ENCODE results near the gene KLHL12. TPM values are rescaled to one million over a fixed set of nuclear protein-coding genes. Genes with fewer than 3 reads are reported as not detected.

The KLHL12 gene
- total and polyA plus RNA-seq, 4 donors, result 12.4 to 25.6 (median 22.5) TPM

- Histone ChIP-seq H3K36me3 (ENCODE audit: control insufficient read depth in 4 of 4, insufficient read depth in 4 of 4, low read length in 4 of 4) (no peaks in the 10 kb centered on the region), H3K9me3 (ENCODE audit: control insufficient read depth in 4 of 4, insufficient read depth in 3 of 4, low read length in 3 of 4) (no peaks in the 10 kb centered on the region), H3K27ac (ENCODE audit: low read depth in 1 of 2, low read length in 1 of 2) (peak overlapping the region in 1 of 2 donors; percentile 21), H3K4me3 (peak overlapping the region; percentile 59), H3K9ac (ENCODE audit: insufficient read depth in 1 of 2, low read length in 2 of 2) (peak overlapping the region in 1 of 2 donors; percentile 52), H3K27me3 (ENCODE audit: control insufficient read depth in 3 of 3, insufficient read depth in 3 of 3, low read length in 2 of 3) (no peaks in the 10 kb centered on the region), H3K4me1 (ENCODE audit: control insufficient read depth in 5 of 5, insufficient read depth in 5 of 5, low read length in 5 of 5) (peaks cover 0 to 18% (median 8%) of the 10 kb centered on the region in 5 donors)
- ATAC-seq (ENCODE audit: insufficient read depth, low FRiP score), result peak; percentile 91
- DNase-seq, result peak; percentile 94 to 95 (median 95)
- no peak for TF ChIP-seq CTCF (IDR thresholded peaks at IDR 0.05; ENCODE audit: control extremely low read depth, extremely low read depth)
- 0 to 1% methylated on average over 44 of the region's 44 CpGs for WGBS, 2 donors
Observed at GRCh38 chr1:202861420-202862132, 65.5 kb downstream of the KLHL12 start.

GRCh38 chr1:202860744-202861419, 66.2 kb downstream of the KLHL12 start:
- H3K27ac ChIP-seq (ENCODE audit: low read depth in 1 of 2, low read length in 1 of 2), result peak overlapping the region in 1 of 2 donors; percentile 7
- H3K9me3 ChIP-seq (ENCODE audit: control insufficient read depth in 4 of 4, insufficient read depth in 3 of 4, low read length in 3 of 4), result no peaks in the 10 kb centered on the region
- peak overlapping the region; percentile 59 for H3K4me3 ChIP-seq
- no peak overlapping the region for H3K9ac ChIP-seq (ENCODE audit: insufficient read depth in 1 of 2, low read length in 2 of 2)
- peak; percentile 74 to 80 (median 80) for DNase-seq
- H3K4me1 ChIP-seq (ENCODE audit: control insufficient read depth in 5 of 5, insufficient read depth in 5 of 5, low read length in 5 of 5), result peaks cover 0 to 18% (median 8%) of the 10 kb centered on the region in 5 donors
- no peaks in the 10 kb centered on the region for H3K36me3 ChIP-seq (ENCODE audit: control insufficient read depth in 4 of 4, insufficient read depth in 4 of 4, low read length in 4 of 4)
- ATAC-seq (ENCODE audit: insufficient read depth, low FRiP score), result peak; percentile 73
- 2 to 3% methylated on average over 49 to 50 of the region's 50 CpGs for WGBS, 2 donors
- no peaks in the 10 kb centered on the region for H3K27me3 ChIP-seq (ENCODE audit: control insufficient read depth in 3 of 3, insufficient read depth in 3 of 3, low read length in 2 of 3)
- no peak for TF ChIP-seq CTCF (IDR thresholded peaks at IDR 0.05; ENCODE audit: control extremely low read depth, extremely low read depth)

GRCh38 chr1:202858789-202859414, 68.1 kb downstream of the KLHL12 start:
- H3K4me3 ChIP-seq, result no peak overlapping the region
- peaks cover 0 to 18% (median 8%) of the 10 kb centered on the region in 5 donors for H3K4me1 ChIP-seq (ENCODE audit: control insufficient read depth in 5 of 5, insufficient read depth in 5 of 5, low read length in 5 of 5)
- no peak for ATAC-seq (ENCODE audit: insufficient read depth, low FRiP score)
- no peaks in the 10 kb centered on the region for H3K36me3 ChIP-seq (ENCODE audit: control insufficient read depth in 4 of 4, insufficient read depth in 4 of 4, low read length in 4 of 4)
- H3K9me3 ChIP-seq (ENCODE audit: control insufficient read depth in 4 of 4, insufficient read depth in 3 of 4, low read length in 3 of 4), result peaks cover 0 to 2% (median 0%) of the 10 kb centered on the region in 4 donors
- TF ChIP-seq CTCF (IDR thresholded peaks at IDR 0.05; ENCODE audit: control extremely low read depth, extremely low read depth), result no peak
- H3K27me3 ChIP-seq (ENCODE audit: control insufficient read depth in 3 of 3, insufficient read depth in 3 of 3, low read length in 2 of 3), result no peaks in the 10 kb centered on the region
- H3K9ac ChIP-seq (ENCODE audit: insufficient read depth in 1 of 2, low read length in 2 of 2), result peak overlapping the region in 1 of 2 donors; percentile 14
- WGBS, 2 donors, result 79 to 82% methylated on average over 10 of the region's 10 CpGs
- H3K27ac ChIP-seq (ENCODE audit: low read depth in 1 of 2, low read length in 1 of 2), result peak overlapping the region in 1 of 2 donors; percentile 84
- peak in 1 of 3 donors; percentile 7 for DNase-seq
